HCT116 (cell line): ENCODE results near the gene CLIC4. TPM values are rescaled to one million over a fixed set of nuclear protein-coding genes. Genes with fewer than 3 reads are reported as not detected.

ENCODE experiments used
- ATAC-seq: fragments of 200-7000 bp; cut with Tn5 transposase; 2 replicates; pipeline ENCODE4 v1.9.1; 2020; ENCODE audit warnings: mild to moderate bottlenecking, moderate library complexity
- BruUV-seq: library from RNA; stranded (reverse); fragments of 400-500 nt; replicated peaks from 2 replicates; lab custom pipeline; 2021; lab: Mats Ljungman, UMichigan
- CTCF ChIA-PET: fragments of 300-600 bp; sonication (Branson Sonifier 250); formaldehyde crosslinking; loops from one replicate; lab custom pipeline; 2021; ENCODE audit warnings: antibody characterized with exemption; lab: Charles Lee
- POLR2A ChIA-PET: fragments of 300-600, 350-600 bp; sonication (Branson Sonifier 250); formaldehyde crosslinking; loops from one replicate; lab custom pipeline; 2021; ENCODE audit warnings: antibody characterized with exemption; lab: Charles Lee
- RAD21 ChIA-PET, 2 experiments: fragments of 300-600 bp; sonication (Branson Sonifier 250); formaldehyde crosslinking; loops; one replicate each; lab custom pipeline; 2023; ENCODE audit warnings: low total read pairs in 2 of 2; ENCODE audit not compliant: uncharacterized antibody in 2 of 2, unreplicated experiment in 2 of 2, low non-redundant PET in 1 of 2; lab: Charles Lee
- DNase-seq: peaks from one replicate; pipeline ENCODE4 v3.0.0-alpha.2; 2010; ENCODE audit warnings: low read depth, low spot score
- H2AFZ ChIP-seq: fragments of 200-600 bp; shearing (Covaris generic), sonication (generic); 2 replicates; pipeline ENCODE4 v1.6.1; 2017; ENCODE audit warnings: low read depth, mixed run types, mixed read lengths, antibody characterized with exemption, low read length; ENCODE audit not compliant: poor library complexity, severe bottlenecking
- H3K27ac ChIP-seq: 2 replicates; pipeline ENCODE4 v1.5.1; 2012; ENCODE audit warnings: low read depth, low read length
- H3K27me3 ChIP-seq: fragments of 200-600 bp; sonication (generic); 2 replicates; pipeline ENCODE4 v1.6.1; 2016; ENCODE audit warnings: mixed run types, low read length, mixed read lengths; ENCODE audit not compliant: insufficient read depth
- H3K36me3 ChIP-seq, 2 experiments: fragments of 200-500 bp in 1 of 2; fragments of 200-600 bp in 1 of 2; sonication (Bioruptor generic) in 1 of 2; sonication (generic) in 1 of 2; 2 replicates each; pipeline versions ENCODE4 v1.5.1 to v1.6.1; 2014 to 2016; ENCODE audit warnings: low read length in 2 of 2, inconsistent platforms in 1 of 2, mixed read lengths in 1 of 2, mixed run types in 1 of 2; ENCODE audit not compliant: insufficient read depth in 2 of 2, control insufficient read depth in 1 of 2
- H3K4me1 ChIP-seq, 2 experiments: fragments of 200-600 bp in 1 of 2; sonication (generic) in 1 of 2; 2 replicates each; pipeline versions ENCODE4 v1.5.1 to v1.6.1; 2012 to 2017; ENCODE audit warnings: low read length in 2 of 2, inconsistent platforms in 1 of 2, mild to moderate bottlenecking in 1 of 2, mixed read lengths in 1 of 2, mixed run types in 1 of 2, moderate library complexity in 1 of 2; ENCODE audit not compliant: insufficient read depth in 2 of 2, control insufficient read depth in 1 of 2
- H3K4me2 ChIP-seq: fragments of 200-600 bp; sonication (generic); 2 replicates; pipeline ENCODE4 v1.6.1; 2017; ENCODE audit warnings: mixed run types, low read length, mixed read lengths
- H3K4me3 ChIP-seq, 2 experiments: fragments of 200-600 bp in 1 of 2; sonication (generic) in 1 of 2; replicated peaks in 1 of 2; 2 replicates each; pipeline ENCODE4 v1.5.1; 2011 to 2016; ENCODE audit warnings: low read length in 2 of 2, control low read depth in 1 of 2, low read depth in 1 of 2, mild to moderate bottlenecking in 1 of 2, mixed read lengths in 1 of 2, mixed run types in 1 of 2
- H3K79me2 ChIP-seq: fragments of 200-600 bp; sonication (generic); 2 replicates; pipeline ENCODE4 v1.6.1; 2017; ENCODE audit warnings: mild to moderate bottlenecking, mixed run types, low read length, moderate library complexity, mixed read lengths; ENCODE audit not compliant: insufficient read depth
- H3K9ac ChIP-seq: fragments of 200-600 bp; sonication (generic); 2 replicates; pipeline ENCODE4 v1.6.1; 2016; ENCODE audit warnings: low read length, mixed read lengths
- H3K9me2 ChIP-seq: fragments of 200-600 bp; sonication (generic), shearing (Covaris generic); 2 replicates; pipeline ENCODE4 v1.6.1; 2017; ENCODE audit warnings: mixed run types, mild to moderate bottlenecking, moderate library complexity; ENCODE audit not compliant: insufficient read depth
- H3K9me3 ChIP-seq, 2 experiments: fragments of 200-500 bp in 1 of 2; fragments of 200-600 bp in 1 of 2; sonication (Bioruptor generic) in 1 of 2; sonication (generic) in 1 of 2; 2 replicates each; pipeline ENCODE4 v1.6.1; 2014 to 2017; ENCODE audit warnings: low read length in 2 of 2, mixed read lengths in 2 of 2, inconsistent platforms in 1 of 2, low read depth in 1 of 2, mild to moderate bottlenecking in 1 of 2, mixed run types in 1 of 2, moderate library complexity in 1 of 2; ENCODE audit not compliant: control insufficient read depth in 1 of 2, insufficient read depth in 1 of 2
- H4K20me1 ChIP-seq: fragments of 200-600 bp; sonication (generic), shearing (Covaris generic); 2 replicates; pipeline ENCODE4 v1.6.1; 2017; ENCODE audit warnings: mixed run types, mild to moderate bottlenecking, moderate library complexity; ENCODE audit not compliant: insufficient read depth
- CBX3 ChIP-seq: IDR thresholded peaks from 2 replicates; pipeline ENCODE4 v1.6.1; 2012; ENCODE audit warnings: low read depth
- CEBPB ChIP-seq: IDR thresholded peaks from 2 replicates; pipeline ENCODE4 v1.6.1; 2012; ENCODE audit warnings: low read depth
- EGR1 ChIP-seq: IDR thresholded peaks from 2 replicates; pipeline ENCODE4 v1.6.1; 2012; ENCODE audit warnings: low read depth
- ELF1 ChIP-seq: IDR thresholded peaks from 2 replicates; pipeline ENCODE4 v1.6.1; 2012; ENCODE audit warnings: low read depth, borderline replicate concordance
- EZH2 ChIP-seq: fragments of 200-600 bp; sonication (generic); IDR thresholded peaks from 2 replicates; pipeline ENCODE4 v1.6.1; 2017; ENCODE audit warnings: antibody characterized with exemption, mixed run types
- EZH2phosphoT487 ChIP-seq: fragments of 200-600 bp; IDR thresholded peaks from 2 replicates; pipeline ENCODE4 v1.6.1; 2018; ENCODE audit warnings: antibody characterized with exemption, borderline replicate concordance
- FOSL1 ChIP-seq: IDR thresholded peaks from 2 replicates; pipeline ENCODE4 v1.6.1; 2012; ENCODE audit warnings: low read depth
- JUND ChIP-seq: IDR thresholded peaks from 2 replicates; pipeline ENCODE4 v1.6.1; 2012
- POLR2A ChIP-seq: IDR thresholded peaks from 2 replicates; pipeline ENCODE4 v1.7.0; 2011; ENCODE audit warnings: borderline replicate concordance; ENCODE audit not compliant: insufficient read depth, insufficient read length; ENCODE audit errors: extremely low read depth
- RAD21 ChIP-seq: IDR thresholded peaks from 2 replicates; pipeline ENCODE4 v1.6.1; 2012; ENCODE audit warnings: low read depth, mild to moderate bottlenecking
- SIN3A ChIP-seq: IDR thresholded peaks from 2 replicates; pipeline ENCODE4 v1.6.1; 2012; ENCODE audit warnings: low read depth
- SRF ChIP-seq: IDR thresholded peaks from 2 replicates; pipeline ENCODE4 v1.6.1; 2012; ENCODE audit warnings: low read depth
- YY1 ChIP-seq: IDR thresholded peaks from 2 replicates; pipeline ENCODE4 v1.6.1; 2011; ENCODE audit warnings: low read length, low read depth, moderate library complexity, mild to moderate bottlenecking; ENCODE audit not compliant: insufficient replicate concordance; ENCODE audit errors: extremely low read depth
- ZFX ChIP-seq: fragments of 450-650 bp; IDR thresholded peaks from 2 replicates; pipeline ENCODE4 v1.6.1; 2017
- ZNF274 ChIP-seq: fragments of 200-500 bp; sonication (Bioruptor generic); IDR thresholded peaks from 2 replicates; pipeline ENCODE4 v1.6.1; 2014; ENCODE audit warnings: mild to moderate bottlenecking, low read depth, low read length, inconsistent platforms
- intact Hi-C: fragments of 100-400 bp; cut with micrococcal nuclease; formaldehyde crosslinking; loops from 2 replicates; pipeline ENCODE4 v1.10.0; 2022
- total RNA-seq: library from RNA; stranded (reverse); gene quantifications from one replicate; pipeline ENCODE4 v1.2.1, GENCODE V29; 2021; ENCODE audit not compliant: unreplicated experiment
- TF ChIP-seq, protein P1 (sequence below): IDR thresholded peaks from 2 replicates; pipeline ENCODE4 v1.6.1; 2011; ENCODE audit warnings: mild to moderate bottlenecking, low read length, moderate library complexity; ENCODE audit not compliant: insufficient replicate concordance; ENCODE audit errors: extremely low read depth
- TF ChIP-seq, protein P2 (sequence below), 3 experiments: fragments of 200-600 bp in 1 of 3; sonication (generic) in 1 of 3; IDR thresholded peaks in 2 of 3; conservative IDR thresholded peaks in 1 of 3; 2 replicates each; pipeline ENCODE4 v1.5.1; 2012 to 2017; ENCODE audit warnings: low read depth in 2 of 3, low read length in 2 of 3, antibody characterized with exemption in 1 of 3, borderline replicate concordance in 1 of 3, control low read depth in 1 of 3, mild to moderate bottlenecking in 1 of 3, mixed read lengths in 1 of 3, mixed run types in 1 of 3, moderate library complexity in 1 of 3; ENCODE audit not compliant: insufficient read depth in 1 of 3
- TF ChIP-seq, protein P3 (sequence below): IDR thresholded peaks from 2 replicates; pipeline ENCODE4 v1.6.1; 2012
- TF ChIP-seq, protein P4 (sequence below): IDR thresholded peaks from 2 replicates; pipeline ENCODE4 v1.6.1; 2012; ENCODE audit warnings: low read depth
- TF ChIP-seq, protein P5 (sequence below): IDR thresholded peaks from 2 replicates; pipeline ENCODE4 v1.6.1; 2012

The CLIC4 gene
- total RNA-seq, 1 experiment from 2014 or later = 77.2 TPM

DNA sequence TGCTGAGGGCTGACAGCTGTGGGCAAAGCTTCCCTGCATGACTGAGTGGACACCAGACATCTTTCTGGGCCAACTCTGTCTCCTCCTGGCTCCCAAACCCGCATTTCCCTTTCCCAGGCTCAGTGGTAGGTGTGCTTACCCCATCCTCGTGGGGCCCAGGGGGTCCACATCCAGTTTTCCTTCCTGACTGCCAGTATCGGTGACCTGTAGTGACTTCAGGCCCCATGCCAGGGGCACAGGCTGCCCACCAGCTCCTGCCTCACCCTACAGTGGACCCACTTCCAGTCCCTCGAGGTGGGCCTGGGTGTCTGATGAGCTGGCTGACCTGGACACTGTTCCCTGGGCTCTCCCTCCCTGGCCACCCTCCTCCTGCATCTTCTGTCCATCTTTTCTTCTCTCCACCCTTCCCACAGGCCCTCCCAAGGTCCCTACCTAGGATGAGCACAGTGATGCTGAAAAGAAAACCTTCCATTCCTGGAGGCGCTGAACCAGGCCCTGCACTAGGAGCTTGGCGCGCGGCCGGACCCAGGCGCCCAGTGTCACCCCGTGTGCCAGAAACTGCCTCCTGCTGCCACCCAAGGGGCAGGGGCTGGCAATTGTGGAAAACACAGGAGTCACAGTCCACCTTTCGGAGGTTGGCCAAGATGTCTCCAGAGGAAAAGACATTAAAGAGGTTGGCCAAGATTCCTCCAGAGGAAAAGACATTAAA lies 117.7 kb downstream of the CLIC4 start:
- no peak for ATAC-seq
- intact Hi-C loops = no loop called here
- POLR2A ChIA-PET = no interaction called here
- CTCF ChIA-PET = interaction anchor here (1.3 to 2.2 kb wide), 2 partner anchors 15 to 28 kb away, joined by 5 to 6 read pairs; no protein-coding TSS in a partner anchor
- Histone ChIP-seq H3K27ac (no peak overlapping the region), H3K9me2 (no peaks in the 10 kb centered on the region), H4K20me1 (no peaks in the 10 kb centered on the region), H2AFZ (no peak overlapping the region), H3K9me3 (no peaks in the 10 kb centered on the region), H3K79me2 (no peaks in the 10 kb centered on the region), H3K4me1 (peaks cover 7 to 8% of the 10 kb centered on the region in 2 experiments; a peak in 2 of 4 replicates), H3K9ac (no peak overlapping the region), H3K27me3 (no peaks in the 10 kb centered on the region), H3K4me2 (no peak overlapping the region), H3K36me3 (no peaks in the 10 kb centered on the region), H3K4me3 (no peak overlapping the region)
- no peak for DNase-seq
- RAD21 ChIA-PET = no interaction called here
- BruUV-seq = no TSS peak
- no peak for TF ChIP-seq RAD21
- no peak for TF ChIP-seq SIN3A
- TF ChIP-seq, protein P1, sequence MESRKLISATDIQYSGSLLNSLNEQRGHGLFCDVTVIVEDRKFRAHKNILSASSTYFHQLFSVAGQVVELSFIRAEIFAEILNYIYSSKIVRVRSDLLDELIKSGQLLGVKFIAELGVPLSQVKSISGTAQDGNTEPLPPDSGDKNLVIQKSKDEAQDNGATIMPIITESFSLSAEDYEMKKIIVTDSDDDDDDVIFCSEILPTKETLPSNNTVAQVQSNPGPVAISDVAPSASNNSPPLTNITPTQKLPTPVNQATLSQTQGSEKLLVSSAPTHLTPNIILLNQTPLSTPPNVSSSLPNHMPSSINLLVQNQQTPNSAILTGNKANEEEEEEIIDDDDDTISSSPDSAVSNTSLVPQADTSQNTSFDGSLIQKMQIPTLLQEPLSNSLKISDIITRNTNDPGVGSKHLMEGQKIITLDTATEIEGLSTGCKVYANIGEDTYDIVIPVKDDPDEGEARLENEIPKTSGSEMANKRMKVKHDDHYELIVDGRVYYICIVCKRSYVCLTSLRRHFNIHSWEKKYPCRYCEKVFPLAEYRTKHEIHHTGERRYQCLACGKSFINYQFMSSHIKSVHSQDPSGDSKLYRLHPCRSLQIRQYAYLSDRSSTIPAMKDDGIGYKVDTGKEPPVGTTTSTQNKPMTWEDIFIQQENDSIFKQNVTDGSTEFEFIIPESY = no peak
- no peak for TF ChIP-seq SRF
- TF ChIP-seq YY1 = no peak
- TF ChIP-seq, protein P2, sequence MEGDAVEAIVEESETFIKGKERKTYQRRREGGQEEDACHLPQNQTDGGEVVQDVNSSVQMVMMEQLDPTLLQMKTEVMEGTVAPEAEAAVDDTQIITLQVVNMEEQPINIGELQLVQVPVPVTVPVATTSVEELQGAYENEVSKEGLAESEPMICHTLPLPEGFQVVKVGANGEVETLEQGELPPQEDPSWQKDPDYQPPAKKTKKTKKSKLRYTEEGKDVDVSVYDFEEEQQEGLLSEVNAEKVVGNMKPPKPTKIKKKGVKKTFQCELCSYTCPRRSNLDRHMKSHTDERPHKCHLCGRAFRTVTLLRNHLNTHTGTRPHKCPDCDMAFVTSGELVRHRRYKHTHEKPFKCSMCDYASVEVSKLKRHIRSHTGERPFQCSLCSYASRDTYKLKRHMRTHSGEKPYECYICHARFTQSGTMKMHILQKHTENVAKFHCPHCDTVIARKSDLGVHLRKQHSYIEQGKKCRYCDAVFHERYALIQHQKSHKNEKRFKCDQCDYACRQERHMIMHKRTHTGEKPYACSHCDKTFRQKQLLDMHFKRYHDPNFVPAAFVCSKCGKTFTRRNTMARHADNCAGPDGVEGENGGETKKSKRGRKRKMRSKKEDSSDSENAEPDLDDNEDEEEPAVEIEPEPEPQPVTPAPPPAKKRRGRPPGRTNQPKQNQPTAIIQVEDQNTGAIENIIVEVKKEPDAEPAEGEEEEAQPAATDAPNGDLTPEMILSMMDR (IDR thresholded peaks at IDR 0.05 in 2 of 3, conservative IDR thresholded peaks at IDR 0.05 in 1 of 3; ENCODE audit: borderline replicate concordance in 1 of 3, insufficient read depth in 1 of 3, low read depth in 2 of 3, low read length in 2 of 3) = no peak
- TF ChIP-seq ZFX = no peak
- TF ChIP-seq CEBPB = no peak
- no peak for TF ChIP-seq EGR1
- no peak for TF ChIP-seq POLR2A
- no peak for TF ChIP-seq ELF1
- TF ChIP-seq, protein P3, sequence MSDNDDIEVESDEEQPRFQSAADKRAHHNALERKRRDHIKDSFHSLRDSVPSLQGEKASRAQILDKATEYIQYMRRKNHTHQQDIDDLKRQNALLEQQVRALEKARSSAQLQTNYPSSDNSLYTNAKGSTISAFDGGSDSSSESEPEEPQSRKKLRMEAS = no peak
- TF ChIP-seq CBX3 = no peak
- TF ChIP-seq FOSL1 = no peak
- no peak for TF ChIP-seq JUND
- TF ChIP-seq EZH2 = no peak
- TF ChIP-seq ZNF274 = no peak
- TF ChIP-seq, protein P4, sequence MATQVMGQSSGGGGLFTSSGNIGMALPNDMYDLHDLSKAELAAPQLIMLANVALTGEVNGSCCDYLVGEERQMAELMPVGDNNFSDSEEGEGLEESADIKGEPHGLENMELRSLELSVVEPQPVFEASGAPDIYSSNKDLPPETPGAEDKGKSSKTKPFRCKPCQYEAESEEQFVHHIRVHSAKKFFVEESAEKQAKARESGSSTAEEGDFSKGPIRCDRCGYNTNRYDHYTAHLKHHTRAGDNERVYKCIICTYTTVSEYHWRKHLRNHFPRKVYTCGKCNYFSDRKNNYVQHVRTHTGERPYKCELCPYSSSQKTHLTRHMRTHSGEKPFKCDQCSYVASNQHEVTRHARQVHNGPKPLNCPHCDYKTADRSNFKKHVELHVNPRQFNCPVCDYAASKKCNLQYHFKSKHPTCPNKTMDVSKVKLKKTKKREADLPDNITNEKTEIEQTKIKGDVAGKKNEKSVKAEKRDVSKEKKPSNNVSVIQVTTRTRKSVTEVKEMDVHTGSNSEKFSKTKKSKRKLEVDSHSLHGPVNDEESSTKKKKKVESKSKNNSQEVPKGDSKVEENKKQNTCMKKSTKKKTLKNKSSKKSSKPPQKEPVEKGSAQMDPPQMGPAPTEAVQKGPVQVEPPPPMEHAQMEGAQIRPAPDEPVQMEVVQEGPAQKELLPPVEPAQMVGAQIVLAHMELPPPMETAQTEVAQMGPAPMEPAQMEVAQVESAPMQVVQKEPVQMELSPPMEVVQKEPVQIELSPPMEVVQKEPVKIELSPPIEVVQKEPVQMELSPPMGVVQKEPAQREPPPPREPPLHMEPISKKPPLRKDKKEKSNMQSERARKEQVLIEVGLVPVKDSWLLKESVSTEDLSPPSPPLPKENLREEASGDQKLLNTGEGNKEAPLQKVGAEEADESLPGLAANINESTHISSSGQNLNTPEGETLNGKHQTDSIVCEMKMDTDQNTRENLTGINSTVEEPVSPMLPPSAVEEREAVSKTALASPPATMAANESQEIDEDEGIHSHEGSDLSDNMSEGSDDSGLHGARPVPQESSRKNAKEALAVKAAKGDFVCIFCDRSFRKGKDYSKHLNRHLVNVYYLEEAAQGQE = no peak
- TF ChIP-seq, protein P5, sequence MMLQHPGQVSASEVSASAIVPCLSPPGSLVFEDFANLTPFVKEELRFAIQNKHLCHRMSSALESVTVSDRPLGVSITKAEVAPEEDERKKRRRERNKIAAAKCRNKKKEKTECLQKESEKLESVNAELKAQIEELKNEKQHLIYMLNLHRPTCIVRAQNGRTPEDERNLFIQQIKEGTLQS = no peak
- no peak for TF ChIP-seq EZH2phosphoT487
